Measurements from ENCODE around the gene GPR33. TPM values are rescaled to one million over a fixed set of nuclear protein-coding genes. Genes with fewer than 3 reads are reported as not detected.

Gene GPR33
- total RNA-seq, 4 donors from 2014 or later = not detected

DNA sequence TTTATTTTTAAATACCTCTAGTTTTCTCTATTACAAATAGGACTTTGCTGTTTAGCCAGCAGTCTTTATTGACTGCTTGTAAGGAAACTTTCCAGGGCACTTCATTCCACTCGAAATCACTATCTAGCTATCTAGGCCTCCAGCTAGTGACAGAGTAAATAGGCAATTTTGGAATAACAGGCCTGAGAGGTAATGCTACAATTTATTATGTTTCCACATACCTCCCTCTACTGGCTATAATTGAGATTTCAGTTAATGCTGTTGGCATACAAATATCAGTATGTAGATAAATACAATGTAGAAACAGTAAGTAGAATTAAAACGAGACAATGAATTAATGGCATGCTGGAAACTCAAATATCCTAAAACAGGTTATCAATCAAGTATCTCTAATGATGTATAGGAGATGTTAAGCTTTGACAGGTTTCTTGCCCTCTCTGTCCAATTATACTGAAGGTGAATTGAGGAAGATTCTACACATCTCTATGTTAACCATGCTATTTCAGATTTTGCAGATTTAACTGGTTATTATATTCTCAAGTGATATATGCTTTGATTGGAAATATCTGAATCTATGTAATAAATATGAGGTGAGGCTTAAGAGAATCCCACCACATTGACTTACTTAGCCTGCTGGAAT lies 37.7 kb downstream of the GPR33 start:
- intact Hi-C loops (cut with DNase I) = no loop called here
- TF ChIP-seq, protein P1, sequence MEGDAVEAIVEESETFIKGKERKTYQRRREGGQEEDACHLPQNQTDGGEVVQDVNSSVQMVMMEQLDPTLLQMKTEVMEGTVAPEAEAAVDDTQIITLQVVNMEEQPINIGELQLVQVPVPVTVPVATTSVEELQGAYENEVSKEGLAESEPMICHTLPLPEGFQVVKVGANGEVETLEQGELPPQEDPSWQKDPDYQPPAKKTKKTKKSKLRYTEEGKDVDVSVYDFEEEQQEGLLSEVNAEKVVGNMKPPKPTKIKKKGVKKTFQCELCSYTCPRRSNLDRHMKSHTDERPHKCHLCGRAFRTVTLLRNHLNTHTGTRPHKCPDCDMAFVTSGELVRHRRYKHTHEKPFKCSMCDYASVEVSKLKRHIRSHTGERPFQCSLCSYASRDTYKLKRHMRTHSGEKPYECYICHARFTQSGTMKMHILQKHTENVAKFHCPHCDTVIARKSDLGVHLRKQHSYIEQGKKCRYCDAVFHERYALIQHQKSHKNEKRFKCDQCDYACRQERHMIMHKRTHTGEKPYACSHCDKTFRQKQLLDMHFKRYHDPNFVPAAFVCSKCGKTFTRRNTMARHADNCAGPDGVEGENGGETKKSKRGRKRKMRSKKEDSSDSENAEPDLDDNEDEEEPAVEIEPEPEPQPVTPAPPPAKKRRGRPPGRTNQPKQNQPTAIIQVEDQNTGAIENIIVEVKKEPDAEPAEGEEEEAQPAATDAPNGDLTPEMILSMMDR (IDR thresholded peaks at IDR 0.05) = peak in 5 of 6 experiments; percentile 24 to 64 (median 51)
- TF ChIP-seq POLR2A (IDR thresholded peaks at IDR 0.05) = no peak
- DNase-seq = no peak
- Histone ChIP-seq H3K27ac (no peak overlapping the region), H3K36me3 (peaks cover 0 to 69% (median 3%) of the 10 kb centered on the region in 3 donors), H3K4me1 (peaks cover 0 to 18% (median 0%) of the 10 kb centered on the region in 3 donors), H3K9me3 (no peaks in the 10 kb centered on the region), H3K4me3 (no peak overlapping the region), H3K27me3 (no peaks in the 10 kb centered on the region)
- WGBS, 2 donors = 30 to 32% methylated on average over 2 of the region's 2 CpGs

DNA sequence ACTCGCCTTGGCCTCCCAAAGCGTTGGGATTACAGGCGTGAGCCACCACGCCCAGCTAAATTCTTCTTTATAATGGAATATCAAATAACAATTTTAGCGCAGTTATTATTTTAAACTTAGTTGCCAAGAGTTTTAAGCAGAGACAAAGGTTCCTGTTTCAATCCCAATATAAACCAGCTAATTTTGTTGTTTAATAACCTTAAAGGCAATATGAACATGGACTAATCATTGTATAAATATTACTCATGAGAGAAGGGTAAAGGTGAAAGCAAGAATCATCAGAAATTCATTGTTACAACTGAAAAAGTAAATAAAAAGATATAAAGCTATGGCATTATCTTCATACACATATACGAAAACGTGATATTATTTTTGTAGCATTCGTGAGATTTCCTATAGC lies 38.7 kb downstream of the GPR33 start:
- Histone ChIP-seq H3K4me1 (peaks cover 0 to 8% (median 0%) of the 10 kb centered on the region in 3 donors), H3K27me3 (no peaks in the 10 kb centered on the region), H3K4me3 (no peak overlapping the region), H3K27ac (no peak overlapping the region), H3K9me3 (no peaks in the 10 kb centered on the region), H3K36me3 (peaks cover 0 to 70% (median 3%) of the 10 kb centered on the region in 3 donors)
- WGBS, 2 donors = 81 to 84% methylated on average over 8 of the region's 8 CpGs
- DNase-seq = no peak
- no peak for TF ChIP-seq POLR2A (IDR thresholded peaks at IDR 0.05)
- TF ChIP-seq, protein P1 (IDR thresholded peaks at IDR 0.05) = no peak
- intact Hi-C loops (cut with DNase I) = no loop called here

DNA sequence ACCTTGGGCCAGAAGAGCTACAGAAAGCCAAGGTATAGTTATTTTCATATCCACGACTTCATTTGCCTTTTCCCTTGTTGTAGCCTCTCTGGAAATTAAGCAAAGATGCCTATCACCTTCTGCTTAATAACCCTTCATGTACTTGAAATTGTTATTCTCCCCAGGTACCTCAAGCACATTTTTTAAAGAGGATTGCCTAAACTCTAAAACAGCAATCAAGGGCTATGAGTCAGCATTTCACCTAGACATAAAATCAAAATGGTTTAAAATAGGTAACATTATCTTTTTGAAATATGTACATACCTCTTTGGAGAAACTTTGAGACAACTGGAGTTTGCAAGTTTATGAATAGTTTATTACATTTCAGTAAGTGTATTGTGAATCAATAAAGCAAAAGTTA lies 42.1 kb downstream of the GPR33 start:
- WGBS, 2 donors = 76 to 92% methylated on average over 1 of the region's 1 CpG

GRCh38 chr14:31442284-31442683 lies 45.6 kb downstream of the GPR33 start:
- no peak for DNase-seq
- no peak overlapping the region for H3K27ac ChIP-seq
- H3K4me3 ChIP-seq = no peak overlapping the region
- no peaks in the 10 kb centered on the region for H3K27me3 ChIP-seq
- TF ChIP-seq POLR2A (IDR thresholded peaks at IDR 0.05) = no peak
- TF ChIP-seq, protein P1 (IDR thresholded peaks at IDR 0.05) = no peak
- intact Hi-C loops (cut with DNase I) = no loop called here
- H3K36me3 ChIP-seq = peaks cover 0 to 23% (median 0%) of the 10 kb centered on the region in 3 donors
- 84 to 86% methylated on average over 6 of the region's 6 CpGs for WGBS, 2 donors
- no peaks in the 10 kb centered on the region for H3K9me3 ChIP-seq
- H3K4me1 ChIP-seq = peaks cover 0 to 5% (median 0%) of the 10 kb centered on the region in 3 donors

More for the DNA sequence above, 42.1 kb downstream of the GPR33 start:
- no peak for DNase-seq
- Histone ChIP-seq H3K9me3 (no peaks in the 10 kb centered on the region), H3K4me3 (no peak overlapping the region), H3K27ac (no peak overlapping the region), H3K4me1 (peaks cover 0 to 10% (median 0%) of the 10 kb centered on the region in 3 donors), H3K36me3 (peaks cover 0 to 49% (median 0%) of the 10 kb centered on the region in 3 donors), H3K27me3 (no peaks in the 10 kb centered on the region)
- intact Hi-C loops (cut with DNase I) = no loop called here
- TF ChIP-seq POLR2A (IDR thresholded peaks at IDR 0.05) = no peak
- TF ChIP-seq, protein P1 (IDR thresholded peaks at IDR 0.05) = no peak

- no peak for TF ChIP-seq POLR2A (IDR thresholded peaks at IDR 0.05)
- TF ChIP-seq, protein P1 (IDR thresholded peaks at IDR 0.05) = no peak
- Histone ChIP-seq H3K4me1 (peaks cover 0 to 5% (median 0%) of the 10 kb centered on the region in 3 donors), H3K4me3 (no peak overlapping the region), H3K27me3 (no peaks in the 10 kb centered on the region), H3K36me3 (peaks cover 0 to 15% (median 0%) of the 10 kb centered on the region in 3 donors), H3K27ac (no peak overlapping the region), H3K9me3 (no peaks in the 10 kb centered on the region)
- 56 to 66% methylated on average over 6 to 7 of the region's 7 CpGs for WGBS, 2 donors
- intact Hi-C loops (cut with DNase I) = no loop called here
- no peak for DNase-seq
These were observed 46.3 kb downstream of the GPR33 start for GRCh38 chr14:31441273-31442111.

Measured in esophagus squamous epithelium (tissue), 5 donors.